Epithelial cell of prostate (primary cell): ENCODE results near the gene S100Z.
"Not testable (repeated sequence)": the region's sequence is repeated elsewhere in the genome, so short reads cannot be mapped to it uniquely, and the experiment has no call there.

Source experiments
- DNase-seq: peaks from one replicate; pipeline ENCODE4 v3.0.0-alpha.2; 2011; ENCODE audit warnings: low read depth, low spot score
- H3K27ac ChIP-seq: fragments of 450-650 bp; 2 replicates; pipeline ENCODE4 v1.5.1; 2017; ENCODE audit warnings: mild to moderate bottlenecking

The S100Z gene

DNA sequence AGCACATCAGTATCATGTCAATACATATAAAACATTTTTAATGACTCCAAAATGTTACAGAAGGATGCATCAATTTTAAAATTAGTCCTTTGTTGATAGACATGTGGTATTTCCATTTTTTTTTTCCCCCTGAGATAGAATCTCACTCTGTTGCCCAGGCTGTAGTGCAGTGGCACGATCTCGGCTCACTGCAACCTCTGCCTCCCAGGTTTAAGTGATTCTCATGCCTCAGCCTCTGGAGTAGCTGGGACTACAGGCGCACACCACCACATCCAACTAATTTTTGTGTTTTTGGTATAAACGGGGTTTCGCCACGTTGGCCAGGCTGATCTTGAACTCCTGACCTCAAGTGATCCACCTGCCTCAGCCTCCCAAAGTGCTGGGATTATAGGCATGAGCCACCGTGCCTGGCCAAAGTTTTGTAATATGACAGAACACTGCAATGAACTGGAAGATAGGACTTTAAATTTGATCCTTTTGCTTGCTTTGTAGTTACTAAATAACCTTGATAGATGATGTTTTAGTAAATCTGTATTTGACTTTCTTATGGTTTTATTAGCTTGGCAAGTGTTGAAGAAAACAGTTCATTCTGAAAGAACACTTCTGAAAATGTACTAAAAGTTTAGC, 27.6 kb upstream of the S100Z start:
- H3K27ac ChIP-seq, DNase-seq: not testable (repeated sequence)

DNA sequence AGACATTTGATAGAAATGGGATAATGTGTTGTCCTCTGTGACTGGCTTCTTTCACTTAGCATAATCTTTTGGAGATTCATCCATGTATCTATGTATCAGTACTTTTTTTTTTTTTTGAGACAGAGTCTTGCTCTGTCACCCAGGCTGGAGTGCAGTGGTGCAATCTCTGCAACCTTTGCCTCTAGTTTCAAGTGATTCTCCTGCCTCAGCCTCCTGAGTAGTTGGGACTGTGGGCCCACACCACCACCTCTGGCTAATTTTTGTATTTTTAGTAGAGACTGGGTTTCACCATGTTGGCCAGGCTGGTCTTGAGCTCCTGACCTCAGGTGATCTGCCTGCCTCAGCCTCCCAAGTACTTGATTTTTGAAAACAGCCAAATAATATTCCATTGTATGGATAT, 23.4 kb upstream of the S100Z start:
- H3K27ac ChIP-seq, DNase-seq: not testable (repeated sequence)

DNA sequence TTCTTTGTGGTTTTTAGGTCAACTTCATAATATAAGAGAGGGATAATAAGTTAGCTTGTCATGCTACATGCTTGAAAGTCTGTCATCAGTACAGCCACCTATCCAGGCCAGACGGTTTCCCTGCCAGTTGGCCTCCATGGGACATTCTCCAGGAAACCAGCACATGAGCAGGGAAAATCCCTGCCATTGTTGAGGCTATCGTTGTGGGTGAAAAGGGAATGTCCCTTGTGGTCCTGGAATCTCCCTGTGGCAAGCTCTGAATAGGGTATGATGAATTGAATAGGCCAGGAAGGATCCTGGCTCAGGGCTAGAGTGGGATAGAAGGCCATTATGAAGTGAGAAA, 18.7 kb upstream of the S100Z start:
- no peak for DNase-seq
- no peak overlapping the region for H3K27ac ChIP-seq

DNA sequence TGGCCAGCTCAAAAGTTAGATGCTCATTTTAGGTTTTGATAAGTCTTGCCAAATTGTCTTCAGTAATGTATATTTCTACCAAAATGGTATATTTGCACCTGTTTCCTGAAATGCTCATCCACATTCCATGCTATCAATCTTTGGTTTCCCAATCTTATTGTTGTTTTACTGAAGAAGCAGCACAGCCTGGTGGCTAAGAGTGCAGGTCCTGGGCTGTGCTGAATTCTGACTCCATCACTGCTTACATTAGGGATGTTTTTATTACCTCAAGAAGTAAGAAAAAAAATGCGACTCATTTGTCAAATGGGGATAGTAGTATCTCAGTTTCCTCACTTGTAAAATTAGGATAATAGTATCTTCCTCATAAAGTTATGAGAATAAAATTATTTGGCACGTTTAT, 13.6 kb upstream of the S100Z start:
- H3K27ac ChIP-seq, result no peak overlapping the region
- DNase-seq, result no peak

DNA sequence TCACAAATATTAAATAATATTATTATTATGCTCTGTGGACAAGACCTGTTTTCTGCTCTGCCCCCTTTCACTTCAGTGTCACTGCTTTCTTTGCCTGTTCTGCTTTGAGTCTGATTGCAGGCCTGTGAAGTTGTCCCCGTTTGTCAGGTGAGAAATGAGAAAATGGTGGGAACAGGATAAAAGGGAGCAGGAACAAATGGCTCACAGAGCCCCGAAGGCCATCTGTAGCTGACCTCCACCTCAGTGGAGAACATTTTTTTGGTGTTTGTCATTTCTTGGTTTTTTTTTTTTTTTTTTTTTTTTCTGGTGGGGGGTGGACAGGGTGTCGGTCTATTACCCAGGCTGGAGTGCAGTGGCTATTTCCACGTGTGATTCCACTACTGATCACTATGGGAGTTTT, 13.2 kb upstream of the S100Z start:
- no peak for DNase-seq
- H3K27ac ChIP-seq, result no peak overlapping the region

DNA sequence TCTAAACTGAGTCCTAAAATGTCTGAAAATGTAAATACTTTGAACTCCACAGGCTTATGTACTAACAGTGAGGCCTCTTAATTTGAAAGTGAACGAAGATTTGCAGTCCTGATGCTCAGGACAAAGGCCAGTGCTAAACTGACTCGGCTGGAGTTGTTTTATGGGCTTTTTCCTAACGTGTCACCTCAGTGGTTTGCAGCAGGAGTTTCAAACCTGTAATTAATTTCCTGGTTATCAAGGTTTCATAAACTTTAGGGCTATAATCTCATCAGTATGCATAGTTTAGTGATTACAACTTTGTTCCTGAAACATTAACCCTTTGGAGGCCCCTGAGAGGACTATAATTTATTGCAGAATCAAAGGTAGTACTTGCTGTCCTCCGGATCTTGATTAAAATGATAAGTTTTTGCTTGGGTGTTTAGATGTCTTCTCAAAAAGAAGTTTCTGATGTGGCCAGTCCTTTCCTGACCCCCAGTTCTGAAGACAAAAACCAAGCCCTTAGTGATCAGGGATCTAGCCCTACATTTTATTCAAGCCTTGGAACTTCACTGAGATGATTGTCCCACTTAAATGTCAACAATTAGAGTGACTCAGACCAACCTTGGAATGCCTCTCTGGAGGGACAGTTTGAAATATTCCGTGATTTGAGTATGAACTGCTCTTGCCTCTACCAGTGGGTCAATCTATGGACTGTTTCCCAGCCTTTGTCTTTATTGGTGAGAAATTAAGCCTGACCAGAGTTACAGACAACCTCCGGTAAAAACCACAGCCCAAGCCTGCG, 11.1 kb upstream of the S100Z start:
- no peak for DNase-seq
- no peak overlapping the region for H3K27ac ChIP-seq

DNA sequence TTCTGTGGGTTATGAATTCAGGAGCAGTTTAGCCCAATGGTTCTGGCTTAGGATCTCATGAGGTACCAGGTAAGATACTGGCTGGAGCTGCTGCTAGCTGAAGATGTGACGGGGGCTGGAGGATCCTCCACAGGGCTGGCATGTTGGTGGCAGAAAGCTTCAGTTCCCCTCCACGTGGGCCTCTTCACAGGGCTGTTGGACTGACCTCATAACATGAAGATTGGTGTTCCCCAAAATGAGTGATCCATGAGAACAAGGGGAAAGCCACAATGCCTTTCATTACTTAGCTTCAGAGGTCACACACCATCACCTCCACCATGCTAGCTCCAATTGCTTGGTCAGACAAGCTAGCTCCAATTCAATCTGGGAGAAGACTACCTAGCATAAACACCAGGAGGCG, 8.5 kb upstream of the S100Z start:
- H3K27ac ChIP-seq, result no peak overlapping the region
- DNase-seq, result no peak

DNA sequence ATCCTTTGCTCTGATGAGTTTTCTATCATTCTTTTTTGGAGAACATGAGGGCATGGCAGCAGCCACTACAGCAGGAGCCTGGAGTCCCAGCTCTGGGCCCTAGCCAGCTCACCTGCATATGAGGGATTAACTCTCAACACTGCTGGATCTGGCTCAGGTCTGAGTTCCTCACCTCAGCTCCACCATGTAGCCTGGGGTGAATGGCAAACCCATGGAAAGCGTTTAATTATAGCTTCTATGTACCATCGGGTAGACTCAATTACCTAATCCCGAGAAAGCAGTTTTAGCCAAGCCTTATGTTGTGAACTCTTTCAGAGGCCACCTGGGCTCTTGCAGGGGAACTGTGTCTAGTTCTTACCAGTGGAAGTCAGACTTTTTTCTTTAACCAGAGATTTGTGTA, 3.9 kb upstream of the S100Z start:
- no peak overlapping the region for H3K27ac ChIP-seq
- no peak for DNase-seq

DNA sequence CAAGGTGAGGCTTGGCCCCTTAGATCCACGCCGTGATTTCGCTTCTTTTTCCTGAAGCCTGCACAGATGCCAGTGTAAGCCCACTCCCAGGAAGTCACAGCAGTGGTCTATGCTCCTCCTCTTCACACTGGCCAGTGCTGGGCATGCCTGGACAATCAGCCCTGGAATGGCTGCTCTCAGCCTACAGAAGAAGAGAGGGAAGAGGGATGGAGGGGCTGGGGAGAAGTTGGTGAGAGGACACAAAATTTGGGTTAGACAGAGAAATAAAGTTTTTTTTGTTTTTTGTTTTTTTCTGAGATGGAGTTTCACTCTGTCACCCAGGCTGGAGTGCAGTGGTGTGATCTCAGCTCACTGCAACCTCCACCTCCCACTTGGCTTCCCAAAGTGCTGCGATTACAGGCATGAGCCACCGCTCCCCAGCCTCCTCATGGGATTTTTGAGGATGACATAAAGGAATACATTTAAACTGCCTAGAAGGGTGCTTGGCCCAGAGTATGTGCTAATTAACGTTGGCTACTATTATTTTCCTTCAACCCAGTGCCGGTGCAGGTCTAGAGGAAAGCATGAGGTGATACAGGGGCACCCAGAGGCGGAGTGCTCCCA, 830 bp downstream of the S100Z start:
- no peak for DNase-seq
- H3K27ac ChIP-seq, result no peak overlapping the region

DNA sequence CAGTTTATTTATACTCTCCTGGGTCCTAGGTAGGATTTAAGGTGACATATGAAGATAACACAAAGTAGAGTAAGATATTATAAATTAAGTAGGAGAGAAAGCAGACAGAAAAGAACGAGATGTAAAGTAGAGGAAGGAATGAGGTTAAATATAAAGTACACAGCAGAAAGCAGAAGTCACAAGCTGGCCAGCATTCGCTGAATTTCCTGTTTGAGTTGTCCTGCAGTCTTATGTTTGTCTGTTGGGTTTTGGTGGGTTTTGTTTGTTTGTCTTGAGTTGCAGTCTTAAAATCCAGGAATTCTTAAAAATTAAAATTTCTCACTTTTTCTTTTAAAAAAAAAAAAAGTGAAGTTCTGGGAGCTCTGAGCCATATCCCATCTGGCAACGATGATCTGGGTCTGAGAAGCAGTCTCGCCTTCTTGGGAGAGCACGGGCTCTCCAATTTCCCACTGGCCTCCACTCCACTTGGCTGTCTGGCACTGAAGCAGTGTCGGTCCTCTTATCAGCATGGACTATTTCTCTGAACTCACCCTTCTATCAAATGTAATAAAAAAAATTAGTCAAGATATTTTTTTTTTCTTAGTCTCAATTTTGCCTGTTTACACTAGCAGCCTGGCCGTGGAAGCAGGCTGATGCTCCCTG, 2.0 kb downstream of the S100Z start:
- no peak for DNase-seq
- no peak overlapping the region for H3K27ac ChIP-seq

DNA sequence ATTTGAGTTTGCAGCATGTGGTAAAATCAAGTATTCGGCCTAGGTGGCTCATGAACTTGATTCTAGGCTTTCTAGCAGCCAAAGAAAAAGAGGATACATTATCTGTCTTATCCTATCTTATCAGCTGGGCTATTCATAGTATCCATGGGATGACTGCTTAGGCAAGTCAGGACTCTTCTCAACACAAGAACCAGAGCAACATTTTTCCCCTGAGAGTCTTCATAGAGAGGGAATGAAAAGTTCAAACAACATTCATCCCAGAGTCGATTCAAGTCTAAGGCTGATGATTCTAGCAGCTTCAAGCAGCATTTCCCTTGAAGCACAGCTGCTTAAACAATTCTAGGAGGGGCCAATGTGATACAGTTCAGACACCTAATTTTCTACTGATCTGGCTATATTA, 3.0 kb downstream of the S100Z start:
- no peak for DNase-seq
- H3K27ac ChIP-seq, result no peak overlapping the region

DNA sequence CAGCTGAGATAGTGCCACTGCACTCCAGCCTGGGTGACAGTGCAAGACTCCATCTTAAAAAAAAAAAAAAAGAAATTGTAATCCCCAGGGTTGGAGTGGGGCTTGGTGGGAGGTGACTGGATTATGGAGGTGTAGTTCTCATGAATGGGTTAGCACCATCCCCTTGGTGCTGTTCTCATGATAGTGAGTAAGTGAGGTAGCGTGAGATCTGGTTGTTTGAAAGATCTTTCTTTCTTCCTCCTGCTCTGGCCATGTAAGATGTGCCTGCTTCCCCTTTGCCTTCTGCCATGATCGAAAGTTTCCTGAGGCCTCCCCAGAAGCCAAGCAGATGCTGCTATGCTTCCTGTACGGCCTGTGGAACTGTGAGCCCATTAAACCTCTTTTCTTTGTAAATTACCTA, 3.9 kb downstream of the S100Z start:
- not testable (repeated sequence) for DNase-seq, H3K27ac ChIP-seq

DNA sequence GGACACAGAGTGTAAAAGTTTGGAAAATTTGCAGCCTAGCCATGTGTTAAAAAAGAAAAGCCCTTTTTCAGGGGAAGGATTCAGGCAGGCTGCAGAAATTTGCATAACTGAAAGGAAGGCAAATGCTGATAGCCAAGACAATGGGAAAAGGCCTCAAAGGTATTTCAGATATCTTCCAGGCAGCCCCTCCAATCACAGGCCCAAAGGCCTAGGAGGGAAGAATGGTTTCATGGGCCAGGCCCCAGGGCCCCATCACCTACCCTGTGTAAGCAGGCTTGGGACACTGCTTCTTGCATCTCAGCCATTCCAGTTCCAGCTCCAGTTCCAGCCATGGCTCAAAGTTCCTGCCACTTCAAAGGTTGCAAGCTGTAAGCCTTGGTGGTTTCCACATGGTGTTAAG, 4.8 kb downstream of the S100Z start:
- DNase-seq, result no peak
- H3K27ac ChIP-seq, result no peak overlapping the region

DNA sequence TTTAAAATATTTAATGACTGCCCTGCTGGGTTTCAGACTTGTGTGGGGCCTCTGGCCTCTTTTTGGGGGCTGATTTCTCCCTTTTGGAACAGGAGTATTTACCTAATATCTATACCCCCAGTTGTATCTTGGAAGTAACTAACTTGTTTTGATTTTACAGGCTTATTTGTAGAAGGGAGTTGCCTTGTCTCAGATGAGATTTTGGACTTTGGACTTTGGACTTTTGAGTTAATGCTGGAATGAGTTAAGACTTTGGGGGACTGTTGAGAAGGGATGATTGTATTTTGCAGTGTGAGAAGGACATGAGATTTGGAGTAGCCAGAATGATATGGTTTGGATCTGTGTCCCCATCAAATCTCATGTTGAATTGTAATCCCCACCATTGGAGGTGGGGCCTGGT, 5.7 kb downstream of the S100Z start:
- not testable (repeated sequence) for H3K27ac ChIP-seq, DNase-seq

DNA sequence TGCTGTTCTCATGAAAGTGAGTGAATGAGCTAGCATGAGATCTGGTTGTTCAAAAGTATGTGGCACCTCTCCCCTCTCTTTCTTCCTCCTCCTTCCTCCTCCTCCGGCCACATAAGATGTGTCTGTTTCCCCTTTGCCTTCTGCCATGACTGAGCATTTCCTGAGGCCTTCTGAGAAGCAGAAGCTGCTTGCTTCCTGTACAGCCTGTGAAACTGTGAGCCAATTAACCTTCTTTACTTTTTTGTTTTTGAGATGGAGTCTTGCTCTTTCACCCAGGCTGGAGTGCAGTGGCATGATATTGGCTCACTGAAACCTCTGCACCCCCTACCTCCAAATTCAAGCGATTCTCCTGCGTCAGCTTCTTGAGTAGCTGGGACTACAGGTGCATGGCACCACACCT, 6.1 kb downstream of the S100Z start:
- H3K27ac ChIP-seq, result no peak overlapping the region
- DNase-seq, result no peak

DNA sequence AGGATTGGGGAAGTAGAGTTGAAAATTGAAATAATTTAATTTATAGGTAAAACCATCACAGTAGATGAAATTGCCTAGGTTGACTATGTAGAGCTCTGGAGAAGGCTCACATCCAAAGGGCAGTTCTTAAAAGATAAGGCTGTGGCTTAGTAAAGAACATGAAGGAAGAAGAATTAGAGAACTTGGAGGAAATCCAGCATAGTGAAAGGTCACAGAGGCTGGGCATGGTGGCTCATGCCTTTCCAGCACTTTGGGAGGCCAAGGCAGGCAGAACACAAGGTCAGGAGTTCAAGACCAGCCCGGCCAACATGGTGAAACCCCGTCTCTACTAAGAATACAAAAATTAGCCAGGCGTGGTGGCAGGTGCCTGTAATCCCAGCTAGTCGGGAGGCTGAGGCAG, 7.0 kb downstream of the S100Z start:
- DNase-seq, H3K27ac ChIP-seq: not testable (repeated sequence)

DNA sequence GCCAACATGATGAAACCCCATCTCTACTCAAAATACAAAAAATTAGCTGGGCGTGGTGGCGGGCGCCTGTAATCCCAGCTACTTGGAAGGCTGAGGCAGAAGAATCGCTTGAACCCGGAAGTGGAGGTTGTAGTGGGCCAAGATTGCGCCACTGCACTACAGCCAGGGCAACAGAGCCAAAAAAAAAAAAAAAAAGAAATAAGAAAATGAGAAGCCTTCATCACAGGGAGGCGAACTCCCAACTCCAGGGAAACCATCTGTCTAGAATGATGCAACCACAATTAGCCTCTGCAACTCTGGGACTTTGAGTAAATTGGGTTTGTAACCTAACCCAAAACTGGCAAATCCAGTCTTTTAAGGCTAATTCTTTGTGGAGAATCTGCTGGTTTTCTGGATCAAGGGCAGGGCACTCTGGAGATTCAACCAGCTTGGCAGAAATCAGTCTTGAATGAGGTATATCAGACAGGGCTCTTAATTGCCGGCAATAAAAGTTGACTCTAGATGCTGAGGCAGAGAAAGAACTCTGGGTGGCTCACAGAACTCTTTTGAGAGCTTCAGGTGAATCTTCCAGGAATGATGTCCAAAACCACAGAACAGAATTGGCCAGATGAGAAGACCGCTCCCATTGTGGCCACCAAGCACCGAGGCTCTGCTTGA, 9.9 kb downstream of the S100Z start:
- DNase-seq, result no peak
- no peak overlapping the region for H3K27ac ChIP-seq

DNA sequence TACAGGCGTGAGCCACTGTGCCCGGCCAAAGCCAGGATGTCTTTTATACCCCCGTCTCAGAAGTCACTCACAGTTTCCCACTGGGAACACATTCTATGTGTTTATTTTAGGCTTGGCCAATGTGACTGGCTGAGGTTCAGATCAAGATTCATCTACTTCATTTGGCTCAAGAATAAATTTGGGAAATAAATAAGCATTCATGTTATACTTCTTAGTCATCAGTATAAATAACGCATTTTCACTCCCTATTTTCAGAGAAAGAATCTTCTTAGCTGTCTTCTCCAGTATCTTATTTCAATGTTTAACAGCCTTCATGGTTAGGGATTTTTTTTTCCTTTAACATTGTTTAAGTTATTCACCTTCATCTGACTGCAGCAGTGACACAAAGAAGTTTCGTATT, 11.8 kb downstream of the S100Z start:
- H3K27ac ChIP-seq, result no peak overlapping the region
- no peak for DNase-seq

DNA sequence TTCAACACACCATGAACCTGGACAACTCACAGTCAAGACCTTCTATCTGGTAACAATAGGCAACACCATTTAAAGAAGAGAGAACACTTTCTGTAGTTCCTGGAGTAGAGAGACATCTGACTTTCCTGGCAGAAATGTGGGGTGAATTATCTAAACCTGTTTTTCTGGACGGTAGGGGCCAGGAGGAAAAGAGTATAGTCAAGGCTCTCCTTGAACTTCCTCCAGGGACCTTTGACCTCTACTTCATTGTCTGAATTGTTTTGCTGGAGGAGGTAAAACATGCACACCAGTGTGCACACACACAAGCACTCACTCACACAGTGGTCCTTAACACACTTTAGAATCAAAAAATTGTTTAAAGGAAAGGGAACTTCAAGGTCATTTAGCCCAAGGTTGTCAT, 13.2 kb downstream of the S100Z start:
- no peak for DNase-seq
- H3K27ac ChIP-seq, result no peak overlapping the region

DNA sequence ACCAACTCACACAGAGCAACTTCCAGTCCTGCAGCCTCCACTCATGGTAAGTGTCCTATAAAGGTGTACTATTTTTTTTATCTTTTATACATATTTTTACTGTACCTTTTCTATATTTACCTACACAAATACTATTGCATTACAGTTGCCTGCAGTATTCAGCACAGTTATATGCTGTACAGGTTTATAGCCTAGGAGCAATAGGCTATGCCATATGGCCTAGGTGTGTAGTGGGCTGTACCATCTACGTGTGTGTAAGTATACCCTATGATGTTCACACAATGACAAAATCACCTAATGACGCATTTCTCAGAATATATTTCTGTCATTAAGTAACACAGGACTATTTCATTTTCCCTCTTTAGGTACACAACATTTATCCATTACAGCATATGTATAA, 16.7 kb downstream of the S100Z start:
- H3K27ac ChIP-seq, result no peak overlapping the region
- no peak for DNase-seq

DNA sequence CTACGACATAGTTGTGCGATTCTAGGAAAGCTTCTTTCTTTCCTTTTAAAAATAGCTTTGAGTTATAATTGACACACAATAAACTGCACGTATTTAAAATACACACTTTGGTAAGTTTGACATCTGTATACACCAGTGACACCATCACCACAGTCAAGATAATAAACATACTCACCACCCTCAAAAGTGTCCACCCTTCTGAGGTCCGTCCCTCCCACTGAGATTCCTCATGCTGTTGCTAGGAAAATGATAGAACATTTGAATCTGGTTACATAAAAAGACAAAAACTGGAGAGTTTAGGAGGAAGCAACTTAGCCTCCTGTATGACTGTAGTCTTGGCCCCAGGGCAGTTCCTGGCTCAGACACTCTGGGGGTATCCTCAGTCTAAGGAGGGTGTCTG, 17.2 kb downstream of the S100Z start:
- no peak overlapping the region for H3K27ac ChIP-seq
- DNase-seq, result no peak
